ENCODE results near the gene NODAL. TPM values are rescaled to one million over a fixed set of nuclear protein-coding genes. Genes with fewer than 3 reads are reported as not detected.

NODAL gene
- total RNA-seq, 1 donor from 2014 or later: not detected

GRCh38 chr10:70462349-70462984 is 21.0 kb upstream of the NODAL start:
- CTCF ChIA-PET: interaction anchor here (1.4 to 3.3 kb wide), 8 partner anchors 14 to 302 kb away, joined by 3 to 87 read pairs (median 10); no protein-coding TSS in a partner anchor
- Mint-ChIP-seq H3K27ac (no peak overlapping the region), H3K4me1 (peaks cover 13% of the 10 kb centered on the region), H3K36me3 (ENCODE audit: low read depth) (no peaks in the 10 kb centered on the region), H3K27me3 (peaks cover 23% of the 10 kb centered on the region), H3K9me3 (no peaks in the 10 kb centered on the region), H3K4me3 (no peak overlapping the region)
- POLR2A ChIA-PET: interaction anchor here (0.6 kb wide), 1 partner anchor 1954 kb away, joined by 3 read pairs; no protein-coding TSS in a partner anchor
- intact Hi-C loops (cut with micrococcal nuclease): no loop called here
- no peak for ATAC-seq (ENCODE audit: low read depth)
- no peak for TF ChIP-seq CTCF (IDR thresholded peaks at IDR 0.05)
- no peak for DNase-seq

- intact Hi-C loops (cut with micrococcal nuclease): loop anchor here (1.0 to 2.0 kb wide), 6 partner anchors 33 to 419 kb away; no protein-coding TSS in a partner anchor
- Mint-ChIP-seq H3K27ac (no peak overlapping the region), H3K27me3 (peaks cover 27% of the 10 kb centered on the region), H3K4me1 (peaks cover 18% of the 10 kb centered on the region), H3K36me3 (ENCODE audit: low read depth) (no peaks in the 10 kb centered on the region), H3K4me3 (no peak overlapping the region), H3K9me3 (no peaks in the 10 kb centered on the region)
- ChIA-PET CTCF (interaction anchor here (0.7 to 3.3 kb wide), 22 partner anchors 11 to 418 kb away, joined by 3 to 87 read pairs (median 5); no protein-coding TSS in a partner anchor), POLR2A (interaction anchor here (0.6 to 0.9 kb wide), 2 partner anchors 115 to 1954 kb away, joined by 3 read pairs; no protein-coding TSS in a partner anchor)
- TF ChIP-seq CTCF (IDR thresholded peaks at IDR 0.05): peak; percentile 70
- ATAC-seq (ENCODE audit: low read depth): peak; percentile 75
- DNase-seq: peak; percentile 44
Observed at GRCh38 chr10:70461397-70462348, 20.2 kb upstream of the NODAL start.

GRCh38 chr10:70459774-70460490 is 18.5 kb upstream of the NODAL start:
- no peak overlapping the region for H3K4me3 Mint-ChIP-seq
- no peak overlapping the region for H3K27ac Mint-ChIP-seq
- peaks cover 19% of the 10 kb centered on the region for H3K4me1 Mint-ChIP-seq
- ATAC-seq (ENCODE audit: low read depth): no peak
- intact Hi-C loops (cut with micrococcal nuclease): loop anchor here (2.0 kb wide), 1 partner anchor 35 kb away; no protein-coding TSS in a partner anchor
- no peaks in the 10 kb centered on the region for H3K9me3 Mint-ChIP-seq
- ChIA-PET POLR2A (no interaction called here), CTCF (interaction anchor here (0.9 to 3.3 kb wide), 5 partner anchors 12 to 300 kb away, joined by 3 to 87 read pairs (median 5); no protein-coding TSS in a partner anchor)
- H3K27me3 Mint-ChIP-seq: peaks cover 30% of the 10 kb centered on the region
- H3K36me3 Mint-ChIP-seq (ENCODE audit: low read depth): no peaks in the 10 kb centered on the region
- no peak for TF ChIP-seq CTCF (IDR thresholded peaks at IDR 0.05)
- DNase-seq: no peak

GRCh38 chr10:70459061-70459773 is 17.7 kb upstream of the NODAL start:
- H3K36me3 Mint-ChIP-seq (ENCODE audit: low read depth): no peaks in the 10 kb centered on the region
- peaks cover 19% of the 10 kb centered on the region for H3K4me1 Mint-ChIP-seq
- ChIA-PET POLR2A (interaction anchor here (0.6 kb wide), 1 partner anchor 786 kb away, joined by 3 read pairs; no protein-coding TSS in a partner anchor), CTCF (interaction anchor here (0.9 to 1.0 kb wide), 3 partner anchors 11 to 81 kb away, joined by 3 to 4 read pairs (median 3); no protein-coding TSS in a partner anchor)
- no peak overlapping the region for H3K4me3 Mint-ChIP-seq
- H3K27ac Mint-ChIP-seq: no peak overlapping the region
- peaks cover 30% of the 10 kb centered on the region for H3K27me3 Mint-ChIP-seq
- H3K9me3 Mint-ChIP-seq: no peaks in the 10 kb centered on the region
- ATAC-seq (ENCODE audit: low read depth): no peak
- no peak for DNase-seq
- intact Hi-C loops (cut with micrococcal nuclease): no loop called here
- no peak for TF ChIP-seq CTCF (IDR thresholded peaks at IDR 0.05)

Measured in activated B cell treated with CpG ODN at 0.5 μM for 24 hours (primary cell).